Activated T-helper 2 cell treated with anti-CD3 and anti-CD28 coated beads, Interferon-gamma antibody, Interleukin-2, Interleukin-4, amounts not matched to agents 10 μg/mL and 5 μg/mL and 100 μg/mL, durations not matched to agents 14 hours and 24 hours and 36 hours (primary cell): ENCODE measurements around the gene PRKAG2. TPM values are rescaled to one million over a fixed set of nuclear protein-coding genes. Genes with fewer than 3 reads are reported as not detected.

Experiments
- DNase-seq: peaks from one replicate; pipeline ENCODE4 v3.0.0; 2021; ENCODE audit warnings: low spot score
- H3K27ac Mint-ChIP-seq: one replicate; pipeline ENCODE4 v1.8.0; 2021; ENCODE audit warnings: mixed read lengths
- H3K27me3 Mint-ChIP-seq: one replicate; pipeline ENCODE4 v1.8.0; 2021; ENCODE audit warnings: low read depth, mixed read lengths
- H3K36me3 Mint-ChIP-seq: one replicate; pipeline ENCODE4 v1.8.0; 2021; ENCODE audit warnings: low read depth, mixed read lengths
- H3K4me1 Mint-ChIP-seq: one replicate; pipeline ENCODE4 v1.8.0; 2021; ENCODE audit warnings: low read depth, mixed read lengths
- H3K4me3 Mint-ChIP-seq: one replicate; pipeline ENCODE4 v1.8.0; 2021; ENCODE audit warnings: low read depth, mild to moderate bottlenecking, moderate library complexity, mixed read lengths
- H3K9me3 Mint-ChIP-seq: one replicate; pipeline ENCODE4 v1.8.0; 2021; ENCODE audit warnings: mixed read lengths
- intact Hi-C: fragments of 100-400 bp; cut with micrococcal nuclease; formaldehyde crosslinking; loops from one replicate; pipeline ENCODE4 v1.15.1; 2023
- total RNA-seq: library from RNA; stranded (reverse); gene quantifications from 2 replicates; pipeline ENCODE4 v1.2.3, GENCODE V29; 2022

Gene PRKAG2
- total RNA-seq, 1 donor from 2014 or later: 14.9 TPM

DNA sequence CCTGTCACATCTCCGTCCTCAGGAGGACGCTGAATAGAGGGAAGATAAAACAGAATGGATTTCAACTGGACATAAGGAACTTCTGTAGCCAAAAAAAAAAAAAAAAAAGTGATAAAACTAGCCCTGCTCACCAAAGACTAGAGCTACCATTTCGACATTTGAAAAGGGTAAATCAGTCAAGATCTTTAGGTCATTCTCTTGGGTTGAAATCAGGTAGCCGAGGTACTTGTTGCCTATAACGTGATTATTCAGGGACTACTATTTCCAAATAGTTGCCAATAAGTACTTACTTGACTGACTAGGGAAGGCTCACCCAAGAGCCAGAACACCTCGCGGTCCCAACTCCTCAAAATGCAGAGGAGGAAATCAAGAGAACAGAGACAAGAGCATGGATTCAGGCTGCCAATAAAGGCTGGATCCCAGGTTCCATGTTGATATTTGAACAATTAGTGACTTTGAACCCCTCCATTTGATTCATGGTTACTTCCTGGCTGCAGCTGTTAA, 359.3 kb downstream of the PRKAG2 start:
- Mint-ChIP-seq H3K27ac (peak overlapping the region; percentile 88), H3K4me1 (peaks cover 45% of the 10 kb centered on the region)
- intact Hi-C loops: loop anchor here (5.0 to 10.0 kb wide), 4 partner anchors 35 to 507 kb away; partner anchors contain the start of genes ABCF2 and GALNT11

DNA sequence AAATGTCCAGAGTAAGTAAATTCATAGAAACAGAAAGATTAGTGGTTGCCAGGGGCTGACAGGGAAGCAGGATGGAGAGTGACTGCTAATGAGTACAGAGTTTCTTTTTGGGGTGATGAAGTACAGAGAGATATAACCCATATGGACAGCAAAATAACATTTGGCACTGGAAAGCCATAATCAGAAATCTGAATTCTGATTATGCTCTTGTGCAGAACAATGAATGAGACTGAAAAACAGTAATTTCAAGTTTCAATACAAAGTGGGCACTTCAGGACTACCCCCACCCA, 361.7 kb downstream of the PRKAG2 start:
- peaks cover 44% of the 10 kb centered on the region for H3K36me3 Mint-ChIP-seq

More for the DNA sequence above, 359.3 kb downstream of the PRKAG2 start:
- DNase-seq: no peak
- H3K4me3 Mint-ChIP-seq: peak overlapping the region; percentile 96
- H3K36me3 Mint-ChIP-seq: peaks cover 38% of the 10 kb centered on the region
- H3K9me3 Mint-ChIP-seq: no peaks in the 10 kb centered on the region
- H3K27me3 Mint-ChIP-seq: no peaks in the 10 kb centered on the region

DNA sequence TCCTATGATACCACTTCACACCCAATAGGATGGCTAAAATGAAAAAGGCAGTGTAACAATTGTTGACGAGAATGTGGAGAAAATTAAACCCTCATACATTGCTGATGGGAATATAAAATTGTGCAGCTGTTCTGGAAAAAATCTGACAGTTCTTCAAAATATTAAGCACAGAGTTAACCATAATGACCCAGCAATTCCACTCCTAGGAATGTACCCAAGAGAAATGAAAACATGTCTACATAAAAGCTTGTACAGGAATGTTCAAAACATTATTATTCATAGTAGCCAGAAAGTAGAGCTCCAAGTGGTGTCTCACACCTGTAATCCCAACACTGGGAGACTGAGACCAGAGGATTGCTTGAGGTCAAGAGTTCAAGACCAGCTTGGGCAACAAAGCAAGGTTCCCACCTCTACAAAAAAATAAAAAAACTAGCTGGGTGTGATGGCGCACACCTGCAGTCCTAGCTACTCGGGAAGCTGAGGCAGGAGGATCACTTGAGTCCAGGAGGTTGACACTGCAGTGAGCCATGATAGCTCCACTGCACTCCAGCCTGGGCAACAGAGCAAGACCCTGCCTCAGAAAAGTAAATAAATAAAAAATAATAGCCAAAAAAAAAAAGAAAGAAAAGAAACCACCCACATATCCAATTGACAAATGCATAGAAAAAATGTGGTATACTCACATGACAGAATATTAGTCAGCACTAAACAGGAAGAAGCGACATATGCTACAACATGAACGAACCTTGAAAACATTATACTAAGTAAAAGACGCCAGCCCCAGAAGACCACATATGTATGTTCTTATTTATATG, 362.2 kb downstream of the PRKAG2 start:
- peaks cover 44% of the 10 kb centered on the region for H3K36me3 Mint-ChIP-seq
- H3K9me3 Mint-ChIP-seq: no peaks in the 10 kb centered on the region
- no peak overlapping the region for H3K4me3 Mint-ChIP-seq
- H3K27me3 Mint-ChIP-seq: no peaks in the 10 kb centered on the region
- peak overlapping the region; percentile 20 for H3K27ac Mint-ChIP-seq
- no peak for DNase-seq
- intact Hi-C loops: loop anchor here (5.0 to 10.0 kb wide), 4 partner anchors 32 to 510 kb away; partner anchors contain the start of genes ABCF2 and GALNT11
- peaks cover 55% of the 10 kb centered on the region for H3K4me1 Mint-ChIP-seq

More for the DNA sequence above, 361.7 kb downstream of the PRKAG2 start:
- H3K4me1 Mint-ChIP-seq: peaks cover 51% of the 10 kb centered on the region
- H3K9me3 Mint-ChIP-seq: no peaks in the 10 kb centered on the region
- H3K27ac Mint-ChIP-seq: peak overlapping the region; percentile 20
- DNase-seq: no peak
- H3K27me3 Mint-ChIP-seq: no peaks in the 10 kb centered on the region
- H3K4me3 Mint-ChIP-seq: no peak overlapping the region
- intact Hi-C loops: loop anchor here (5.0 to 10.0 kb wide), 4 partner anchors 33 to 510 kb away; partner anchors contain the start of genes ABCF2 and GALNT11

DNA sequence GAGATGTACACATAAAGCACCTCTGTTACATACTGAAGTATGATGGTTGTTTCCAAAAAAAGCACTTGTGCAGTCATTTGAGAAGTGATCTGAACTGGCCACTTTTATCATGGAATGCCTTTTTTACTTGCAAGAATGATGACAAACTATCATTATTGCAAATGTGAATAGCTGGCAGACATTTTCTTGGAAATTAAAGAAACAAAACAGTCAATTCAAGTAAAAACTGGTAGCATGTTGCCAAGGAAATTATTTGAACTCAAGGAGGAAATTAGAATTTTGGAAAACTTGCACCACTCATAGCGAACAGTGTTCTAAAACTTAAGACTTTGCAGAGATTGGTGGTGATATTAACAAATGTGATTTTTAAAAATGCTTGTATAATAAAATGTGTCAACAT, 363.8 kb downstream of the PRKAG2 start:
- Mint-ChIP-seq H3K27ac (no peak overlapping the region), H3K9me3 (no peaks in the 10 kb centered on the region), H3K4me1 (peaks cover 58% of the 10 kb centered on the region), H3K27me3 (no peaks in the 10 kb centered on the region), H3K4me3 (no peak overlapping the region), H3K36me3 (peaks cover 40% of the 10 kb centered on the region)
- intact Hi-C loops: loop anchor here (10.0 kb wide), 1 partner anchor 512 kb away; the partner anchor contains the start of gene GALNT11
- DNase-seq: no peak

DNA sequence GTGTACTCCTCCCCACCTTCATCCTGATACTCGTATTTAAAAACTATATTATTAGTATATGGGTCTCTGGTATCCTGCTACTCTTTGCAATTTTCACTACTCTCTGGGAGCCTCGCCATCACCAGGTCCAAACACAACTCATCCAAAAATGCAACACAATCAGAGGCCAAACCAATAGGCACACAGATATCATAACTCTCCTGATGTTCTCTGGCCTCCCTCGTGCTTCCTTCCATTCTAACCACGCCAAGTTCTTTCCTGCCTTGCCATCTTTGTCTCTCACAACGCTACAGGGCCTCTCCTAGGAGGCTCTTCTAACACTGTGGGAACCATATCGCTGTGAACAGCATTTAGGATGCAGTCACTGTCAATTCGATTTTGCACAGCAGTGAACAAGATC, 364.6 kb downstream of the PRKAG2 start:
- intact Hi-C loops: loop anchor here (10.0 kb wide), 1 partner anchor 512 kb away; the partner anchor contains the start of gene GALNT11
- DNase-seq: no peak
- Mint-ChIP-seq H3K9me3 (no peaks in the 10 kb centered on the region), H3K27me3 (no peaks in the 10 kb centered on the region), H3K4me1 (peaks cover 54% of the 10 kb centered on the region), H3K4me3 (no peak overlapping the region), H3K36me3 (peaks cover 32% of the 10 kb centered on the region), H3K27ac (no peak overlapping the region)

DNA sequence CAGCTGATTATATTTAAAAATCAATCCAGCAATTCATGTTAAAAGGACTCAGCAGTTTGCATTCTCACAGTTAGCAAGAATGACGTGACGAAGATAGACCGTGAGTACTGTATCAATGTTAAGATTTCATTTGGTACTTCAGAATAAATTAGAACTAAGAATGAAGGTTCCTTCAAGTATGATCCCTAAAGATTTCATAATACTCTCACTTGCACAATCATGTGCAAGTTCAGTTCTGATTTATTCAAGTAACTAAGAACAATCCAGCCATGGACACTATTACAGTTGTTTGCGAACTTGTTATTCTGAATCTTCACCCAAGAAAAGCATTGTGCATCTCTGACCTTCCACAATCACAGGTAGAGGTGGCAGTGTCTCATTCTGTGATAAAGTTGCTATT, 365.0 kb downstream of the PRKAG2 start:
- Mint-ChIP-seq H3K27ac (no peak overlapping the region), H3K4me3 (no peak overlapping the region), H3K36me3 (peaks cover 30% of the 10 kb centered on the region), H3K9me3 (no peaks in the 10 kb centered on the region), H3K27me3 (no peaks in the 10 kb centered on the region), H3K4me1 (peaks cover 56% of the 10 kb centered on the region)
- DNase-seq: no peak
- intact Hi-C loops: loop anchor here (10.0 kb wide), 1 partner anchor 513 kb away; the partner anchor contains the start of gene GALNT11

DNA sequence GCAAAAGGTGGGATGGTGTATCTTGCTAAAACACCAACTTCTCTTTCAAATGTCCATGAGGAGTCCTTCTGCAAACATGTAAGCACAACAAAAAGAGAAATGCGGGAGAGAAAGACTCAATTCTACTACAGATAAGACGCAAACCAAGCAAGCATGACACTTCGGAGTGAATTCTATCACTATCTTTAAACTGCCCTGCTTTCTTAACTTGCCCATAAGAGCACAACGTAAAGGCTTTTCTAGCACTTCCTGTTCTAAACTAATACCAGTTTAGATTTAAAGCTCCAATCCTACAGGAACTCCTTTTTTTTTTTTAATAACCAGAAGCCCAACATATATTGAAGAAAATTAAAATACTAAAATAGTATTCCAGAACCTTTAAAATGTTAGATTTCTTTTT, 365.6 kb downstream of the PRKAG2 start:
- no peak for DNase-seq
- H3K27ac Mint-ChIP-seq: no peak overlapping the region
- H3K4me1 Mint-ChIP-seq: peaks cover 54% of the 10 kb centered on the region
- no peak overlapping the region for H3K4me3 Mint-ChIP-seq
- H3K27me3 Mint-ChIP-seq: no peaks in the 10 kb centered on the region
- H3K9me3 Mint-ChIP-seq: no peaks in the 10 kb centered on the region
- intact Hi-C loops: loop anchor here (10.0 kb wide), 1 partner anchor 514 kb away; the partner anchor contains the start of gene GALNT11
- H3K36me3 Mint-ChIP-seq: peaks cover 26% of the 10 kb centered on the region

DNA sequence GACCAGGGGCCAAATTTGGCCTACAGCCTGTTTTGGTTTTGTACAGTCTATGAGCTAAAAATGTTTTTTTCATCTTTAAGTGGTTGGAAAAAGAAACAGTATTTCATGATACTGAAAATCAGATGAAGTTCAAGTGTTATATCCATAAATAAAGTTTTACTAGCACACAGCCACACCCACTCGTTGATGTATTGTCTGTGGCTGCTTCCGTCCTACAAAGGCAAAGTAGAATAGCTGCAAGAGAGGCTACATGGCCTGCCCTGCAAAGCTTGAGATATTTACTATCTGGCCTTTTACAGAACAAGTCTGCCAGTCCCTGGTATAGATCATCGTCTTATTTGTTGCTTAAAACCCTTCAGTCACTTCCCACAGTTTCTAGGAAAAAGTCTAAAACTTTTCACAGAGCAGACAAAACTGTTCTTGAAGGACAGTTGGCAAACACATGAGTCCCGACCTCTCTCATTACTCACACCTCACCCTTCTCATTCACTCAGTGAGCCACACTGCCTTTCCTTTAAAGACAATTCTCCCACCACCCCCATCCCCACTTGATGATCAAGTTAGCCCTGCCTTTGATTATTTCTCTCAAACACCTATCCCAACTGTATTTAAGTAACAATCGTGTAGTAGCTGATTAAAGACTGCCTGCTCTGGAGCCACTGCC, 367.1 kb downstream of the PRKAG2 start:
- H3K4me3 Mint-ChIP-seq: no peak overlapping the region
- H3K27me3 Mint-ChIP-seq: no peaks in the 10 kb centered on the region
- H3K27ac Mint-ChIP-seq: no peak overlapping the region
- peaks cover 47% of the 10 kb centered on the region for H3K4me1 Mint-ChIP-seq
- DNase-seq: no peak
- no peaks in the 10 kb centered on the region for H3K9me3 Mint-ChIP-seq
- intact Hi-C loops: loop anchor here (10.0 kb wide), 1 partner anchor 515 kb away; the partner anchor contains the start of gene GALNT11
- H3K36me3 Mint-ChIP-seq: peaks cover 24% of the 10 kb centered on the region

DNA sequence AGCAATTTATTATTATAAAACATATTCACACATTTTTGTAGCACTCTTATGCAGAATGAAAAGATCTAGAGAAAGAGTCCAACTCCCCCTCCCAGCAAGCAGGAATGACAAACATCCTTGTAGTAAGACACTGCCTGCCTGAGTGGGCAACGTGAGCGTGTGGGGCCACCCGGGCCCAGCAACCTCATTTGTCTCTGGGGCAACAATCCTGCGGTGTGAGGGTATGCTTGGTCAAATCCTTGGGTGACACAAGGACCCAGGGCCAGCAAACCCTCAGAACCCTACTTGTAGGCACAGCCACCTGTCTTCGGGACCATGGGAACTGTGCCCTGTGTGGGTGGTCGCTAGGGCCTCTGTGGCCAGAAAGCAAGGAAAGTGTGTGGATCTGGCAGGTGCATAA, 367.9 kb downstream of the PRKAG2 start:
- no peaks in the 10 kb centered on the region for H3K27me3 Mint-ChIP-seq
- DNase-seq: no peak
- no peak overlapping the region for H3K27ac Mint-ChIP-seq
- peaks cover 45% of the 10 kb centered on the region for H3K4me1 Mint-ChIP-seq
- no peaks in the 10 kb centered on the region for H3K9me3 Mint-ChIP-seq
- intact Hi-C loops: no loop called here
- H3K4me3 Mint-ChIP-seq: no peak overlapping the region
- H3K36me3 Mint-ChIP-seq: peaks cover 18% of the 10 kb centered on the region

DNA sequence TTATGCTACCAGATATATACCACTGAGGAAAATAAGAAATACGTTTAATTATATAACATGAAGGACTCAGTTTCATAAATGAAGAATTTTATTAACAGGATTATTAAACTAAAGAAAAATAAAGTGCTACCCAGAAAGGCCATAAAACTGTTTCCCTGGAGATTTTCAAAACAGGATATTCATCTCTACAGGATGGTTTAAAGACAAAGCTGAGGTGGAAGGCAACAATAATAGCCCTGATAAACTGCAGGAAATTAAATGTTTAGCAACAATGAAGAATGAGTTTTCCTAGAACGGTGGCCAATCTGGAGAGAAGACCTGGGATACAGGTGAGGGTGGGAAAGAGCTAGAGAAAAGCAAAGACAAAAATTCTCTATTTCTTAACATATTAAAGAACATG, 369.1 kb downstream of the PRKAG2 start:
- Mint-ChIP-seq H3K9me3 (no peaks in the 10 kb centered on the region), H3K4me3 (no peak overlapping the region), H3K27me3 (no peaks in the 10 kb centered on the region), H3K4me1 (peaks cover 36% of the 10 kb centered on the region), H3K27ac (no peak overlapping the region), H3K36me3 (peaks cover 9% of the 10 kb centered on the region)
- DNase-seq: no peak
- intact Hi-C loops: no loop called here

DNA sequence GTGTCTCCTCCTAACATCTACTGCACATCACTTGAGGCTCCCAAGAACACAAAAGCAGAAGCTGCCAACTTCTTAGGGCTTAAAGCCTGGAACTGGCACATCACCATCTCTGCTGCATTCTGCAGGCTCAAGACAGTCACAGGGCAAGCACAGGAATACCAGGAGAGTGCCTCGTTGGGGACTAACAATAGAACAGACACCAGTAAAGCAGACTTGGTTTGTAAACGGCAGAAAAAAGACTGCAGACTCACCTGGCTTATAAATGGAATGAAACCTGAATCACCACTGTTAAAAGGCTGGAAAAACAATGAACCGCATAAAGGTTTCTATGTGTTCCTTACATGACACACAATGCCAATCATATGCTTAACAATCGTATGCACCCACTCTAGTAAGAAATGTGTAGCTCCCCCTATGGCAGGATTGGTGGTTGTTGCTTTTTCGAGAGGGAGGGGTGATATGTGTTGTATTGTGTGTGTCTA, 370.0 kb downstream of the PRKAG2 start:
- intact Hi-C loops: no loop called here
- no peak overlapping the region for H3K27ac Mint-ChIP-seq

More for the DNA sequence above, 370.0 kb downstream of the PRKAG2 start:
- no peaks in the 10 kb centered on the region for H3K27me3 Mint-ChIP-seq
- DNase-seq: no peak
- H3K9me3 Mint-ChIP-seq: no peaks in the 10 kb centered on the region
- peaks cover 32% of the 10 kb centered on the region for H3K4me1 Mint-ChIP-seq
- peaks cover 9% of the 10 kb centered on the region for H3K36me3 Mint-ChIP-seq
- no peak overlapping the region for H3K4me3 Mint-ChIP-seq
